K562 (cell line): ENCODE results near the gene GFOD1. TPM values are rescaled to one million over a fixed set of nuclear protein-coding genes. Genes with fewer than 3 reads are reported as not detected.

ENCODE experiments used
- FOXM1 ChIP-seq, 2 experiments: fragments of 450-650 bp in 1 of 2; sonication (generic) in 1 of 2; formaldehyde crosslinking in 1 of 2; IDR thresholded peaks; 2 replicates each; pipeline versions ENCODE4 v1.6.1 to v1.9.0; 2017 to 2022; ENCODE audit warnings: low read depth in 2 of 2, mild to moderate bottlenecking in 2 of 2, missing genetic modification reagents in 1 of 2, moderate library complexity in 1 of 2
- ILK ChIP-seq: fragments of 450-650 bp; IDR thresholded peaks from 2 replicates; pipeline ENCODE4 v1.6.1; 2016; ENCODE audit warnings: missing genetic modification characterization, low read depth, mild to moderate bottlenecking, missing compliant biosample characterization, moderate library complexity, borderline replicate concordance
- KLF6 ChIP-seq: fragments of 250-450 bp; sonication (Bioruptor Pico); IDR thresholded peaks from 2 replicates; pipeline ENCODE4 v1.4.0; 2020; ENCODE audit warnings: mild to moderate bottlenecking, moderate library complexity, borderline replicate concordance
- polyA plus RNA-seq, 8 experiments: library from polyadenylated mRNA; depleted of rRNA in 4 of 8; stranded (reverse) in 5 of 8; unstranded in 3 of 8; fragments of >200 nt; fragmentation: Nextera tagmentation in 2 of 8; fragmentation: Illumina TruSeq in 1 of 8; extraction: Ambion mirVana in 2 of 8; extraction: Trizol in 1 of 8; gene quantifications; 2 replicates each; pipeline versions ENCODE4 v1.2.1 to v1.2.3, GENCODE V29; 2011 to 2014; ENCODE audit warnings: inconsistent platforms in 1 of 8, missing spikeins in 1 of 8
- total RNA-seq, 7 experiments: library from RNA; depleted of rRNA in 6 of 7; stranded (reverse); fragments of >200 nt in 6 of 7; fragmentation: Illumina TruSeq in 2 of 7; extraction: Trizol in 2 of 7; gene quantifications; 2 replicates each; pipeline versions ENCODE4 v1.2.1 to v1.2.3, GENCODE V29; 2011 to 2021; ENCODE audit warnings: low replicate concordance in 1 of 7
- TF ChIP-seq, protein P1 (sequence below): fragments of 200-600 bp; sonication (generic); IDR thresholded peaks from one replicate; pipeline ENCODE4 v1.6.1; 2012; ENCODE audit warnings: mild to moderate bottlenecking, low read depth, low read length, inconsistent platforms
- TF ChIP-seq, protein P2 (sequence below): sonication (generic); formaldehyde crosslinking; IDR thresholded peaks from 2 replicates; pipeline ENCODE4 v1.8.1; 2023; ENCODE audit warnings: missing genetic modification reagents, mild to moderate bottlenecking, borderline replicate concordance
- TF ChIP-seq, protein P3 (sequence below): fragments of 450-650 bp; formaldehyde crosslinking; IDR thresholded peaks from 2 replicates; pipeline ENCODE4 v1.4.0; 2020; ENCODE audit warnings: mild to moderate bottlenecking, moderate library complexity

GFOD1 gene
- total and polyA plus RNA-seq, 9 of the 15 experiments (the other 6 are each of a cell fraction or from before 2014, with no cell fraction given): 3.8 to 12.0 (median 8.2) TPM

DNA sequence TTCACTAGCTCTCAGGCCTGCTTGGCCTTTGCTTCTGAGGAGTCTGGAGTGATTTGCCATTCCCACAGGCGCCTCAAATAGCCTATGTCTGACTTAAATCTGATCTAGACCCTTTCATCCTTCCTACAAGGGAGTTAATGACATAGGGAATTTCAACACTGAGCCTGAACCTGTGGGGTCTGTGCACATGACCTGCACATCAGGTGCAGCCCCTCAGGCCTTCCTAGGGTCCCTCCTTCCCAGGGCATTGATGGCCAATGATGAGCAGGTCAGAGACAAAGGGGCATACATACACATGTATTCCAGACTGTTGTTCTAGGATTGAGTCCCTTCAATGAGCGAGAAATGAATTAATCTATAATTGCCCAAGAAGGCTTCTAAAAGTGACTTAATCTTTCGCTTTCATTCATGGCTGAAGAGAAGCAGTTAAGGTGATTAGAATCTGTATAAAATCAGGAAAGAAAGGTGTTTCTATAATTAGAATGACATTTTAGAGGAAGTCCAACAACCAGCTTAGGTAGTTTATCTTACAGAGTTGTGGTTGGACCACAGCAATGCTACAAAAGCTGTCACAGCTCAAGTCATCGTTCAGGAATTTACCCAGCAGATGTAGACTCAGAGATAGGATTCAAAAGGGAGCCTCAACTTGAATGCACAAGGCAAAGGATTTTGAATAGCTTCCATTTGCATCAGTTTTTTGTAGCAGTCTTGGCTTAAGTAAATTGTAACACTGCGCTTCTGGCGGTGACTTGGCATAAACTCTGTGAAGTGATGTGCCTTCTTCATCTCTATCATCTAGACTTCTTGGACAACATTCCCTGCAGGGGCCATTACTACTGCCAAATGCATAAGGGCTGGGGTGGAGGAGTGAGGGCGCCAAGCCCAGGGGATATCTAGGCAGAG, 132.1 kb downstream of the GFOD1 start (continued):
- TF ChIP-seq, protein P1, sequence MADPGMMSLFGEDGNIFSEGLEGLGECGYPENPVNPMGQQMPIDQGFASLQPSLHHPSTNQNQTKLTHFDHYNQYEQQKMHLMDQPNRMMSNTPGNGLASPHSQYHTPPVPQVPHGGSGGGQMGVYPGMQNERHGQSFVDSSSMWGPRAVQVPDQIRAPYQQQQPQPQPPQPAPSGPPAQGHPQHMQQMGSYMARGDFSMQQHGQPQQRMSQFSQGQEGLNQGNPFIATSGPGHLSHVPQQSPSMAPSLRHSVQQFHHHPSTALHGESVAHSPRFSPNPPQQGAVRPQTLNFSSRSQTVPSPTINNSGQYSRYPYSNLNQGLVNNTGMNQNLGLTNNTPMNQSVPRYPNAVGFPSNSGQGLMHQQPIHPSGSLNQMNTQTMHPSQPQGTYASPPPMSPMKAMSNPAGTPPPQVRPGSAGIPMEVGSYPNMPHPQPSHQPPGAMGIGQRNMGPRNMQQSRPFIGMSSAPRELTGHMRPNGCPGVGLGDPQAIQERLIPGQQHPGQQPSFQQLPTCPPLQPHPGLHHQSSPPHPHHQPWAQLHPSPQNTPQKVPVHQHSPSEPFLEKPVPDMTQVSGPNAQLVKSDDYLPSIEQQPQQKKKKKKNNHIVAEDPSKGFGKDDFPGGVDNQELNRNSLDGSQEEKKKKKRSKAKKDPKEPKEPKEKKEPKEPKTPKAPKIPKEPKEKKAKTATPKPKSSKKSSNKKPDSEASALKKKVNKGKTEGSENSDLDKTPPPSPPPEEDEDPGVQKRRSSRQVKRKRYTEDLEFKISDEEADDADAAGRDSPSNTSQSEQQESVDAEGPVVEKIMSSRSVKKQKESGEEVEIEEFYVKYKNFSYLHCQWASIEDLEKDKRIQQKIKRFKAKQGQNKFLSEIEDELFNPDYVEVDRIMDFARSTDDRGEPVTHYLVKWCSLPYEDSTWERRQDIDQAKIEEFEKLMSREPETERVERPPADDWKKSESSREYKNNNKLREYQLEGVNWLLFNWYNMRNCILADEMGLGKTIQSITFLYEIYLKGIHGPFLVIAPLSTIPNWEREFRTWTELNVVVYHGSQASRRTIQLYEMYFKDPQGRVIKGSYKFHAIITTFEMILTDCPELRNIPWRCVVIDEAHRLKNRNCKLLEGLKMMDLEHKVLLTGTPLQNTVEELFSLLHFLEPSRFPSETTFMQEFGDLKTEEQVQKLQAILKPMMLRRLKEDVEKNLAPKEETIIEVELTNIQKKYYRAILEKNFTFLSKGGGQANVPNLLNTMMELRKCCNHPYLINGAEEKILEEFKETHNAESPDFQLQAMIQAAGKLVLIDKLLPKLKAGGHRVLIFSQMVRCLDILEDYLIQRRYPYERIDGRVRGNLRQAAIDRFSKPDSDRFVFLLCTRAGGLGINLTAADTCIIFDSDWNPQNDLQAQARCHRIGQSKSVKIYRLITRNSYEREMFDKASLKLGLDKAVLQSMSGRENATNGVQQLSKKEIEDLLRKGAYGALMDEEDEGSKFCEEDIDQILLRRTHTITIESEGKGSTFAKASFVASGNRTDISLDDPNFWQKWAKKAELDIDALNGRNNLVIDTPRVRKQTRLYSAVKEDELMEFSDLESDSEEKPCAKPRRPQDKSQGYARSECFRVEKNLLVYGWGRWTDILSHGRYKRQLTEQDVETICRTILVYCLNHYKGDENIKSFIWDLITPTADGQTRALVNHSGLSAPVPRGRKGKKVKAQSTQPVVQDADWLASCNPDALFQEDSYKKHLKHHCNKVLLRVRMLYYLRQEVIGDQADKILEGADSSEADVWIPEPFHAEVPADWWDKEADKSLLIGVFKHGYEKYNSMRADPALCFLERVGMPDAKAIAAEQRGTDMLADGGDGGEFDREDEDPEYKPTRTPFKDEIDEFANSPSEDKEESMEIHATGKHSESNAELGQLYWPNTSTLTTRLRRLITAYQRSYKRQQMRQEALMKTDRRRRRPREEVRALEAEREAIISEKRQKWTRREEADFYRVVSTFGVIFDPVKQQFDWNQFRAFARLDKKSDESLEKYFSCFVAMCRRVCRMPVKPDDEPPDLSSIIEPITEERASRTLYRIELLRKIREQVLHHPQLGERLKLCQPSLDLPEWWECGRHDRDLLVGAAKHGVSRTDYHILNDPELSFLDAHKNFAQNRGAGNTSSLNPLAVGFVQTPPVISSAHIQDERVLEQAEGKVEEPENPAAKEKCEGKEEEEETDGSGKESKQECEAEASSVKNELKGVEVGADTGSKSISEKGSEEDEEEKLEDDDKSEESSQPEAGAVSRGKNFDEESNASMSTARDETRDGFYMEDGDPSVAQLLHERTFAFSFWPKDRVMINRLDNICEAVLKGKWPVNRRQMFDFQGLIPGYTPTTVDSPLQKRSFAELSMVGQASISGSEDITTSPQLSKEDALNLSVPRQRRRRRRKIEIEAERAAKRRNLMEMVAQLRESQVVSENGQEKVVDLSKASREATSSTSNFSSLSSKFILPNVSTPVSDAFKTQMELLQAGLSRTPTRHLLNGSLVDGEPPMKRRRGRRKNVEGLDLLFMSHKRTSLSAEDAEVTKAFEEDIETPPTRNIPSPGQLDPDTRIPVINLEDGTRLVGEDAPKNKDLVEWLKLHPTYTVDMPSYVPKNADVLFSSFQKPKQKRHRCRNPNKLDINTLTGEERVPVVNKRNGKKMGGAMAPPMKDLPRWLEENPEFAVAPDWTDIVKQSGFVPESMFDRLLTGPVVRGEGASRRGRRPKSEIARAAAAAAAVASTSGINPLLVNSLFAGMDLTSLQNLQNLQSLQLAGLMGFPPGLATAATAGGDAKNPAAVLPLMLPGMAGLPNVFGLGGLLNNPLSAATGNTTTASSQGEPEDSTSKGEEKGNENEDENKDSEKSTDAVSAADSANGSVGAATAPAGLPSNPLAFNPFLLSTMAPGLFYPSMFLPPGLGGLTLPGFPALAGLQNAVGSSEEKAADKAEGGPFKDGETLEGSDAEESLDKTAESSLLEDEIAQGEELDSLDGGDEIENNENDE: peak; percentile 36
- TF ChIP-seq KLF6 (CRISPR knock-in tag) (no peak), FOXM1 (IDR thresholded peaks at IDR 0.05; ENCODE audit: low read depth) (peak; percentile 83; the same call in 1 of the 2 replicates), FOXM1 (CRISPR knock-in tag; IDR thresholded peaks at IDR 0.05; ENCODE audit: low read depth) (no peak), ILK (tag) (no peak)
- TF ChIP-seq, protein P2, sequence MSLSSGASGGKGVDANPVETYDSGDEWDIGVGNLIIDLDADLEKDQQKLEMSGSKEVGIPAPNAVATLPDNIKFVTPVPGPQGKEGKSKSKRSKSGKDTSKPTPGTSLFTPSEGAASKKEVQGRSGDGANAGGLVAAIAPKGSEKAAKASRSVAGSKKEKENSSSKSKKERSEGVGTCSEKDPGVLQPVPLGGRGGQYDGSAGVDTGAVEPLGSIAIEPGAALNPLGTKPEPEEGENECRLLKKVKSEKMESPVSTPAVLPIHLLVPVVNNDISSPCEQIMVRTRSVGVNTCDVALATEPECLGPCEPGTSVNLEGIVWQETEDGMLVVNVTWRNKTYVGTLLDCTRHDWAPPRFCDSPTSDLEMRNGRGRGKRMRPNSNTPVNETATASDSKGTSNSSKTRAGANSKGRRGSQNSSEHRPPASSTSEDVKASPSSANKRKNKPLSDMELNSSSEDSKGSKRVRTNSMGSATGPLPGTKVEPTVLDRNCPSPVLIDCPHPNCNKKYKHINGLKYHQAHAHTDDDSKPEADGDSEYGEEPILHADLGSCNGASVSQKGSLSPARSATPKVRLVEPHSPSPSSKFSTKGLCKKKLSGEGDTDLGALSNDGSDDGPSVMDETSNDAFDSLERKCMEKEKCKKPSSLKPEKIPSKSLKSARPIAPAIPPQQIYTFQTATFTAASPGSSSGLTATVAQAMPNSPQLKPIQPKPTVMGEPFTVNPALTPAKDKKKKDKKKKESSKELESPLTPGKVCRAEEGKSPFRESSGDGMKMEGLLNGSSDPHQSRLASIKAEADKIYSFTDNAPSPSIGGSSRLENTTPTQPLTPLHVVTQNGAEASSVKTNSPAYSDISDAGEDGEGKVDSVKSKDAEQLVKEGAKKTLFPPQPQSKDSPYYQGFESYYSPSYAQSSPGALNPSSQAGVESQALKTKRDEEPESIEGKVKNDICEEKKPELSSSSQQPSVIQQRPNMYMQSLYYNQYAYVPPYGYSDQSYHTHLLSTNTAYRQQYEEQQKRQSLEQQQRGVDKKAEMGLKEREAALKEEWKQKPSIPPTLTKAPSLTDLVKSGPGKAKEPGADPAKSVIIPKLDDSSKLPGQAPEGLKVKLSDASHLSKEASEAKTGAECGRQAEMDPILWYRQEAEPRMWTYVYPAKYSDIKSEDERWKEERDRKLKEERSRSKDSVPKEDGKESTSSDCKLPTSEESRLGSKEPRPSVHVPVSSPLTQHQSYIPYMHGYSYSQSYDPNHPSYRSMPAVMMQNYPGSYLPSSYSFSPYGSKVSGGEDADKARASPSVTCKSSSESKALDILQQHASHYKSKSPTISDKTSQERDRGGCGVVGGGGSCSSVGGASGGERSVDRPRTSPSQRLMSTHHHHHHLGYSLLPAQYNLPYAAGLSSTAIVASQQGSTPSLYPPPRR (CRISPR knock-in tag): no peak; the same call in 1 of the 2 replicates
- TF ChIP-seq, protein P3, sequence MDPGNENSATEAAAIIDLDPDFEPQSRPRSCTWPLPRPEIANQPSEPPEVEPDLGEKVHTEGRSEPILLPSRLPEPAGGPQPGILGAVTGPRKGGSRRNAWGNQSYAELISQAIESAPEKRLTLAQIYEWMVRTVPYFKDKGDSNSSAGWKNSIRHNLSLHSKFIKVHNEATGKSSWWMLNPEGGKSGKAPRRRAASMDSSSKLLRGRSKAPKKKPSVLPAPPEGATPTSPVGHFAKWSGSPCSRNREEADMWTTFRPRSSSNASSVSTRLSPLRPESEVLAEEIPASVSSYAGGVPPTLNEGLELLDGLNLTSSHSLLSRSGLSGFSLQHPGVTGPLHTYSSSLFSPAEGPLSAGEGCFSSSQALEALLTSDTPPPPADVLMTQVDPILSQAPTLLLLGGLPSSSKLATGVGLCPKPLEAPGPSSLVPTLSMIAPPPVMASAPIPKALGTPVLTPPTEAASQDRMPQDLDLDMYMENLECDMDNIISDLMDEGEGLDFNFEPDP (CRISPR knock-in tag): no peak
